HG02759 (cell line): ENCODE measurements around the gene TAAR8.
"Not testable (repeated sequence)": the region's sequence is repeated elsewhere in the genome, so short reads cannot be mapped to it uniquely, and the experiment has no call there.

Experiments used
- ATAC-seq: cut with Tn5 transposase; IDR thresholded peaks from one replicate; pipeline ENCODE4 v1.9.1; 2021; ENCODE audit warnings: mild to moderate bottlenecking, moderate library complexity; ENCODE audit not compliant: unreplicated experiment

TAAR8 gene

GRCh38 chr6:132544826-132545225, 7.6 kb upstream of the TAAR8 start:
- ATAC-seq: no peak

GRCh38 chr6:132548746-132549463, 3.6 kb upstream of the TAAR8 start:
- ATAC-seq: no peak

GRCh38 chr6:132551214-132551613, 1.3 kb upstream of the TAAR8 start:
- no peak for ATAC-seq

GRCh38 chr6:132560087-132560486, 7.6 kb downstream of the TAAR8 start:
- ATAC-seq: not testable (repeated sequence)

- no peak for ATAC-seq
Observed at GRCh38 chr6:132566404-132566803, 13.9 kb downstream of the TAAR8 start.

GRCh38 chr6:132567566-132567965, 15.1 kb downstream of the TAAR8 start:
- ATAC-seq: no peak

GRCh38 chr6:132568611-132569010, 16.1 kb downstream of the TAAR8 start:
- no peak for ATAC-seq

- ATAC-seq: no peak
Observed at GRCh38 chr6:132569170-132569569, 16.7 kb downstream of the TAAR8 start.

- no peak for ATAC-seq
Observed at GRCh38 chr6:132570221-132570777, 17.8 kb downstream of the TAAR8 start, which contains the start of gene TAAR6. Gene TAAR6 (plus strand): TSS chr6:132570322. CDS start chr6:132570322, 0 bp downstream.

- no peak for ATAC-seq
Observed at GRCh38 chr6:132571774-132572173, 19.3 kb downstream of the TAAR8 start.

GRCh38 chr6:132584698-132585097, 32.2 kb downstream of the TAAR8 start:
- ATAC-seq: no peak

GRCh38 chr6:132587424-132587823, 35.0 kb downstream of the TAAR8 start:
- ATAC-seq: no peak

- no peak for ATAC-seq
Observed at GRCh38 chr6:132589454-132589853, 37.0 kb downstream of the TAAR8 start, which contains the start of gene TAAR5. Gene TAAR5 (minus strand): TSS chr6:132589741. CDS start chr6:132589686, 55 bp downstream.

GRCh38 chr6:132590362-132590761, 37.9 kb downstream of the TAAR8 start:
- no peak for ATAC-seq

- ATAC-seq: no peak
Observed at GRCh38 chr6:132592855-132593254, 40.4 kb downstream of the TAAR8 start.

- no peak for ATAC-seq
Observed at GRCh38 chr6:132596201-132596600, 43.7 kb downstream of the TAAR8 start.

- peak; percentile 78 for ATAC-seq
Observed at GRCh38 chr6:132598473-132598872, 46.0 kb downstream of the TAAR8 start.

- not testable (repeated sequence) for ATAC-seq
Observed at GRCh38 chr6:132600900-132601299, 48.4 kb downstream of the TAAR8 start.
